B cell (primary cell): ENCODE results near the gene HMGCL. TPM values are rescaled to one million over a fixed set of nuclear protein-coding genes. Genes with fewer than 3 reads are reported as not detected.

Source experiments
- ATAC-seq: fragments of 200-7000 bp; cut with Tn5 transposase; one replicate; pipeline ENCODE4 v1.10.0; 2021; ENCODE audit warnings: low read depth, mild to moderate bottlenecking, moderate number of reproducible peaks, moderate library complexity
- CTCF ChIA-PET: fragments of 350-600 bp; sonication (Branson Sonifier 250); formaldehyde crosslinking; loops from one replicate; lab custom pipeline; 2021; ENCODE audit warnings: antibody characterized with exemption, inconsistent platforms; lab: Charles Lee
- POLR2A ChIA-PET: fragments of 350-600 bp; sonication (Branson Sonifier 250); formaldehyde crosslinking; loops from one replicate; lab custom pipeline; 2021; ENCODE audit warnings: antibody characterized with exemption; lab: Charles Lee
- DNase-seq: peaks from one replicate; pipeline ENCODE4 v3.0.0; 2013
- H2AFZ ChIP-seq: 2 replicates; pipeline ENCODE4 v1.6.1; 2012; ENCODE audit warnings: mild to moderate bottlenecking, low read depth, low read length; ENCODE audit not compliant: insufficient read depth, poor library complexity, severe bottlenecking
- H3K27ac ChIP-seq, 2 donors: 1 replicate in 1 of 2; 2 replicates in 1 of 2; pipeline ENCODE4 v1.5.1; 2012 to 2013; ENCODE audit warnings: low read length in 2 of 2, mild to moderate bottlenecking in 2 of 2, moderate library complexity in 1 of 2
- H3K27me3 ChIP-seq, 4 experiments: fragments of 200-600 bp in 1 of 4; sonication (generic) in 1 of 4; replicated peaks in 1 of 4; 1 replicate in 2 of 4; 2 replicates in 2 of 4; pipeline versions ENCODE4 v1.6.1 to v1.7.0; 2013 to 2016; ENCODE audit warnings: low read length in 3 of 4, mild to moderate bottlenecking in 2 of 4, mixed read lengths in 1 of 4, moderate library complexity in 1 of 4; ENCODE audit not compliant: insufficient read depth in 4 of 4, control insufficient read depth in 3 of 4; ENCODE audit errors: control extremely low read depth in 1 of 4
- H3K36me3 ChIP-seq, 2 experiments: replicated peaks in 1 of 2; 1 replicate in 1 of 2; 2 replicates in 1 of 2; pipeline versions ENCODE4 v1.6.1 to v1.7.1; 2013; ENCODE audit warnings: low read length in 1 of 2; ENCODE audit not compliant: insufficient read depth in 2 of 2, control insufficient read depth in 1 of 2; ENCODE audit errors: control extremely low read depth in 1 of 2, extremely low read depth in 1 of 2
- H3K4me1 ChIP-seq, 2 donors: fragments of 200-600 bp in 1 of 2; sonication (generic) in 1 of 2; 1 replicate in 1 of 2; 2 replicates in 1 of 2; pipeline versions ENCODE4 v1.5.1 to v1.6.1; 2013 to 2017; ENCODE audit warnings: low read length in 2 of 2; ENCODE audit not compliant: control insufficient read depth in 2 of 2, insufficient read depth in 2 of 2
- H3K4me2 ChIP-seq: replicated peaks from 2 replicates; pipeline ENCODE3; 2012; ENCODE audit warnings: mild to moderate bottlenecking, low read depth, low read length; ENCODE audit not compliant: poor library complexity, severe bottlenecking
- H3K4me3 ChIP-seq, 5 experiments: fragments of 200-600 bp in 1 of 5; sonication (generic) in 1 of 5; 1 replicate in 3 of 5; 2 replicates in 2 of 5; pipeline versions ENCODE4 v1.5.1 to v1.7.0; 2011 to 2016; ENCODE audit warnings: low read length in 4 of 5, mild to moderate bottlenecking in 4 of 5, low read depth in 2 of 5, control low read depth in 1 of 5, moderate library complexity in 1 of 5; ENCODE audit not compliant: insufficient read depth in 1 of 5; ENCODE audit errors: control extremely low read depth in 1 of 5, extremely low read depth in 1 of 5
- H3K79me2 ChIP-seq: fragments of 200-600 bp; sonication (generic); one replicate; pipeline ENCODE4 v1.6.0; 2016; ENCODE audit warnings: low read length; ENCODE audit not compliant: control insufficient read depth, insufficient read depth
- H3K9ac ChIP-seq: fragments of 200-600 bp; sonication (generic); 2 replicates; pipeline ENCODE4 v1.6.1; 2017; ENCODE audit warnings: mild to moderate bottlenecking, low read length, moderate library complexity
- H3K9me3 ChIP-seq, 3 donors: one replicate each; pipeline versions ENCODE4 v1.6.1 to v1.7.1; 2013; ENCODE audit warnings: low read length in 2 of 3; ENCODE audit not compliant: control insufficient read depth in 2 of 3, insufficient read depth in 1 of 3; ENCODE audit errors: control extremely low read depth in 1 of 3
- H4K20me1 ChIP-seq: 2 replicates; pipeline ENCODE4 v1.6.0; 2012; ENCODE audit warnings: mild to moderate bottlenecking, low read length; ENCODE audit not compliant: insufficient read depth, control insufficient read depth, poor library complexity, severe bottlenecking
- H3K27ac Mint-ChIP-seq: one replicate; pipeline ENCODE4 v1.8.0; 2021; ENCODE audit warnings: mixed read lengths
- H3K27me3 Mint-ChIP-seq: one replicate; pipeline ENCODE4 v1.8.0; 2021; ENCODE audit warnings: mixed read lengths
- H3K4me1 Mint-ChIP-seq: one replicate; pipeline ENCODE4 v1.8.0; 2021; ENCODE audit warnings: mixed read lengths
- H3K4me3 Mint-ChIP-seq: one replicate; pipeline ENCODE4 v1.8.0; 2021; ENCODE audit warnings: mixed read lengths
- H3K9me3 Mint-ChIP-seq: one replicate; pipeline ENCODE4 v1.8.0; 2022; ENCODE audit warnings: mixed read lengths; ENCODE audit not compliant: insufficient read depth
- CTCF ChIP-seq: fragments of 200-600 bp; IDR thresholded peaks from one replicate; pipeline ENCODE4 v1.8.0; 2022; ENCODE audit warnings: antibody characterized with exemption, mild to moderate bottlenecking
- EZH2 ChIP-seq: IDR thresholded peaks from 2 replicates; pipeline ENCODE4 v1.6.1; 2012; ENCODE audit warnings: borderline replicate concordance, low read depth, mild to moderate bottlenecking, moderate library complexity, low read length; ENCODE audit not compliant: insufficient read depth, poor library complexity, severe bottlenecking
- WGBS: methylation state at CpG from one replicate; pipeline ENCODE4 v1.1.5; 2013; ENCODE audit warnings: missing lambda C conversion rate; ENCODE audit not compliant: insufficient coverage; 5-methylcytosine and 5-hydroxymethylcytosine counted together
- intact Hi-C: fragments of 100-400 bp; cut with micrococcal nuclease; formaldehyde crosslinking; loops from one replicate; pipeline ENCODE4 v1.10.0; 2022
- polyA plus RNA-seq: library from polyadenylated mRNA; depleted of rRNA; stranded (reverse); fragments of >200 nt; gene quantifications from 2 replicates; pipeline ENCODE4 v1.2.3, GENCODE V29; 2012
- total RNA-seq, 2 donors: library from RNA; stranded (reverse); fragments of 120-200 nt in 1 of 2; gene quantifications; 1 replicate in 1 of 2; 2 replicates in 1 of 2; pipeline versions ENCODE4 v1.2.3 to v1.2.4, GENCODE V29; 2013 to 2022

The HMGCL gene
- total and polyA plus RNA-seq, 2 donors (not counting 1 experiment from before 2014, with no cell fraction given) = 18.5 to 35.9 TPM

- POLR2A ChIA-PET = interaction anchor here (0.7 kb wide), 2 partner anchors 105 to 476 kb away, joined by 3 to 5 read pairs; no protein-coding TSS in a partner anchor
- Mint-ChIP-seq H3K27ac (peak overlapping the region; percentile 41), H3K9me3 (no peaks in the 10 kb centered on the region), H3K27me3 (no peaks in the 10 kb centered on the region), H3K4me1 (peaks cover 18% of the 10 kb centered on the region), H3K4me3 (peak overlapping the region; percentile 45)
- H3K9ac ChIP-seq = no peak overlapping the region
- intact Hi-C loops = no loop called here
- no peak overlapping the region for H3K4me3 ChIP-seq
- H2AFZ ChIP-seq = no peak overlapping the region
- CTCF ChIA-PET = interaction anchor here (0.6 to 3.3 kb wide), 6 partner anchors 11 to 161 kb away, joined by 3 to 28 read pairs (median 4); no protein-coding TSS in a partner anchor
- H3K36me3 ChIP-seq = peaks cover 2 to 21% of the 10 kb centered on the region in 2 experiments
- WGBS = 92% methylated on average over 12 of the region's 12 CpGs
- H3K79me2 ChIP-seq = peaks cover 4% of the 10 kb centered on the region
- DNase-seq = no peak
- no peak overlapping the region for H3K4me2 ChIP-seq
- H3K27me3 ChIP-seq = no peaks in the 10 kb centered on the region
- H3K9me3 ChIP-seq = peaks cover 0 to 3% (median 0%) of the 10 kb centered on the region in 3 donors
- no peaks in the 10 kb centered on the region for H4K20me1 ChIP-seq
- peaks cover 15 to 20% of the 10 kb centered on the region in 2 donors for H3K4me1 ChIP-seq
- no peak overlapping the region for H3K27ac ChIP-seq
- TF ChIP-seq CTCF = no peak
- TF ChIP-seq EZH2 = no peak
- ATAC-seq = no peak
Observed at GRCh38 chr1:23798662-23799142, 26.5 kb downstream of the HMGCL start.
